GM19328 (cell line): ENCODE measurements around the gene GLRA3.
"Not testable (repeated sequence)": the region's sequence is repeated elsewhere in the genome, so short reads cannot be mapped to it uniquely, and the experiment has no call there.

Experiments used
- ATAC-seq: cut with Tn5 transposase; IDR thresholded peaks from one replicate; pipeline ENCODE4 v1.9.1; 2021; ENCODE audit warnings: mild to moderate bottlenecking, moderate library complexity; ENCODE audit not compliant: unreplicated experiment

The GLRA3 gene

DNA sequence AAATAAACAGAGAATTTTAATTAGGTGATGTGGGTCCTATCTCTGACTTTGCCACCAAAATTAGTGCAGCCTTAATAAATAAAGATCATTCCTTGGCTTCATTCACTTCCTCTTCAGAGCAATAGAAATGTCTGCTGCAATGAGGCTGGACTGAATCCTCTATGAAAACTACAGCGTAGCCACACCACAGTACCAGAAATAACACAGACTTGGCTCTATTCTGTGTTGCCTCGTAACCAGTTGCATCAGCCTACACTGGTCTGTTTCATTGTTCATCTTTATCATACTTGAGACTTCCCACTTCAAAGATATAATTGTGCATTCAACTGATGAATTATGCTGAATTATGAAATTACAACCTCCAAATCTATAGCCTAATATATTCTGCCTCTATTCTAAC lies 15.8 kb downstream of the GLRA3 start:
- ATAC-seq, result no peak

DNA sequence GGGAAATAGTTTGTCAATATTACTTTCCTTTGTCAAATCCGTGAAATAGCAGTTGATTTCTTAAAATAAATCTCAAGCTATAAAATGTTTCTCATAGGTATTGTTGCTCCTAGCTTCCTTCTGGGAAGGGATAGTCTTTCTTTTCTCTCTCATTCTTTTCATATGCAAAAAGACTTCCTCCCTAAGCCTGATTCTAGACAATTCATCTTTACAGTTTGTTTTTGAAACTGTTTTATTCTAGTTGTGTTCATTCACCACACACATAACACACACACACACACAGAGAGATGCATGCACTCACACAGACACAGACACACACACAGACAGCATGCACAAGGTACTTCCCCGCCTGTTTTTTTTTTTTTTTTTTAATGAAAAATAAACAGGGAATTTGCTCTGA lies 18.2 kb downstream of the GLRA3 start:
- no peak for ATAC-seq

DNA sequence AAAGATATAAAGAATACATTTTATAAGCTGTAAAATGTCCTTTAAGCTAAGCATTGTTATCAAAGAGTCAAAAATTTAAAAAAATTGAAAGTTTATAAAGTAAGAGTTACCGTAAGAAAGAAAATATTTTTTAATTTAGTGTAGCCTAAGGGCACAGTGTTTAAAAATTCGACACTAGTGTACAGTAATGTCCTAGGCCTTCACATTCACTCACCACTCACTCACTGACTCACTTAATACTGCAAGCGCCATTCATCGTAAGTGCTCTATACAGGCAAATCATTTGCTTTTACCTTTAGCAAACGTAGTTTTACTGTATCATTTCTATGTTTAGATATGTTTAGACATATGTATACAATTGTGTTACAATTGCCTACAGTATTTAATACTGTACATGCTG lies 20.2 kb downstream of the GLRA3 start:
- ATAC-seq, result no peak

- no peak for ATAC-seq
Observed at GRCh38 chr4:174808119-174808518, 20.9 kb downstream of the GLRA3 start.

DNA sequence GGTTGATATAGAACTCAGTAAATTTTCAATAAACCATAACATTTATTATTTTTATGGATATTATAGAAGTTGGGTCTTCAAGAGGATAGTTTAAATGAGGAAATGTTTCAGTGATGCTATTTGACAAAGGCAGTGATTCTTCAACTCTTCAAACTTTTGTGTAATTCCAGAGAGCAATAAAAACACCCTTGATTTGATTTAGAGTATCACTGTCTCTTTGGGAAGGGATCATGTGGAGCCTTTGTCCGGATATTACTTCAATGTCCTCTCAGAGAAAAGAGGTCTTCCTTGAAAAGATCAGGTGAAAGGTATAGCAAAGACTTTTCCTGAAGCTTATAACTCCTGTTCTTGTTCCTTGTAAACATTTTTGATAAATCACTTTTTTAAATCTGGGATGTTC lies 23.3 kb downstream of the GLRA3 start:
- ATAC-seq, result no peak

DNA sequence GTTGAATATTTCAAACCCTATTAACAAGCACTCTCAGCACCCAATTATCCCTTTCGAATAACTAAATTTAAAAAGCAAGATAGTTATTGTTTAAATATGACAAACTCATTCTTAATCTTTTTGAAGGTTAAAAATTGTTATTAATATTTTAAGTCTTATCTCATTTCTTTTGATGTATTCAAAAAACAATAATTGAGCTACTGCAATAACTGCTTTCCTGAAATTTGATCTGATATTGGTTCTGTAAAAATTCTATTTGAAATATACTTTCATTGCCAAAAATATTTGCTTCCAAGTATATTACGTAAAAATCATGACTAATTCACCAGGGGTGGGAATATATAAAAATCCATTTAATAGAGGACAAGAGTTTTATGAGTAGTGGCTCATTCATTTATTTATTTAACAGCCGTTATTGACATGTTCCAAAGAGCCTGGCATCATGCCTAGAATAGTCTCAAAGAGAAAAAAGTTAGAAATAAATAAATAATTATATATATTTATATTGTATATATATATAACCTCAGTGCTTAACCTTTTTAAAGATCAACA lies 34.4 kb downstream of the GLRA3 start:
- no peak for ATAC-seq

DNA sequence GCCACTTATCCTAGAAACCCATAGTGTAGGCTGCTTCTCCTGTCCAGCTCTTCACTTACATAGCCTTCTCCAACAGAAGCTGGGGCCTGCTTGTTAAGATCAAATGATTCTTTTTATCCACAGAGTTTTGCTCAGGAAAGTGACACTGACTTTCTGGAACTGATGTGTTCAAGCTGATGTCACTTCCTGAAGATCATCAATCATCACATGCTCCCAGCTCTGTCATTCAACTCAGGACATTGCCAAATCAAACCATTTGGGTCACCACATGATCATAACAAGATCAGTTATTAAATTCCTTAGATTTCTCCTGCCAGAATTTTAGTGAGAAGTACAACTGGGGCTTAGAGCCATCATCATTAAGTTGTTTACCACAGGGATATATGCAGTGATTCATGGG lies 39.4 kb downstream of the GLRA3 start:
- ATAC-seq, result no peak

DNA sequence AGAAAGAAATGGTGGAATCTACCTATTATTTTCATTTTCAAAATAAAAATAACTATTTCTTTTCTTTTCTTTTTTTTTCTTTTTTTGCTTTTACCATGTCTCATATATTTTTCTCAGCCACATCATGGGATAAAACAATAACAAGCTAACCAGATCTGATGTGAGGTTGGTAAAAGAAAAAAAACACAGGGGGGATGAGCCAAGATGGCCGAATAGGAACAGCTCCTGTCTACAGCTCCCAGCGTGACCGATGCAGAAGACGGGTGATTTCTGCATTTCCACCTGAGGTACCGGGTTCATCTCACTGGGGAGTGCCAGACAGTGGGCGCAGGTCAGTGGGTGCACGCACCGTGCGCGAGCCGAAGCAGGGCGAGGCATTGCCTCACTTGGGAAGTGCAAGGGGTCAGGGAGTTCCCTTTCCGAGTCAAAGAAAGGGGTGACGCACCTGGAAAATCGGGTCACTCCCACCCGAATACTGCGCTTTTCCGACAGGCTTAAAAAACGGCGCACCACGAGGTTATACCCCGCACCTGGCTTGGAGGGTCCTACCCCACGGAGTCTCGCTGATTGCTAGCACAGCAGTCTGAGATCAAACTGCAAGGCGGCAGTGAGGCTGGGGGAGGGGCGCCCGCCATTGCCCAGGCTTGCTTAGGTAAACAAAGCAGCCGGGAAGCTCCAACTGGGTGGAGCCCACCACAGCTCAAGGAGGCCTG lies 50.6 kb downstream of the GLRA3 start:
- not testable (repeated sequence) for ATAC-seq

DNA sequence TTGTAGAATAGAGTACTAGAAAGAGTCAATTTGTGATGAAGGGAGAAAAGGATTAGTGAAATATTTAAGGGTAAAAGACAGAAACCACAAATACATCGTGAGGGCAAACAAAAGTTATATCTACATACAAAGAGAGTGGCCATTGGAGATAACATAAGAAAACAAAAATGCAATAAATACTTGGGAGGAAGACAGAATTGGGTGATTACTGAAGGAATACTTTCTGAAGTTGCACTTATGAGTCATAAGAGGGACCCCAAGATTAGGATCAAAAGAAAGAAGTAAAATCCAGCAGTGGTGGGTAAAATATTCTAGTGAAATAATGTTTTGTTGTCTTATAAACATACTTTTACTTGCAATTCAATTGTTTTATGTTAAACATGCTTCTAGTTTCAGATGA lies 53.7 kb downstream of the GLRA3 start:
- ATAC-seq, result no peak

GRCh38 chr4:174764105-174764729 lies 64.8 kb downstream of the GLRA3 start:
- ATAC-seq, result no peak

DNA sequence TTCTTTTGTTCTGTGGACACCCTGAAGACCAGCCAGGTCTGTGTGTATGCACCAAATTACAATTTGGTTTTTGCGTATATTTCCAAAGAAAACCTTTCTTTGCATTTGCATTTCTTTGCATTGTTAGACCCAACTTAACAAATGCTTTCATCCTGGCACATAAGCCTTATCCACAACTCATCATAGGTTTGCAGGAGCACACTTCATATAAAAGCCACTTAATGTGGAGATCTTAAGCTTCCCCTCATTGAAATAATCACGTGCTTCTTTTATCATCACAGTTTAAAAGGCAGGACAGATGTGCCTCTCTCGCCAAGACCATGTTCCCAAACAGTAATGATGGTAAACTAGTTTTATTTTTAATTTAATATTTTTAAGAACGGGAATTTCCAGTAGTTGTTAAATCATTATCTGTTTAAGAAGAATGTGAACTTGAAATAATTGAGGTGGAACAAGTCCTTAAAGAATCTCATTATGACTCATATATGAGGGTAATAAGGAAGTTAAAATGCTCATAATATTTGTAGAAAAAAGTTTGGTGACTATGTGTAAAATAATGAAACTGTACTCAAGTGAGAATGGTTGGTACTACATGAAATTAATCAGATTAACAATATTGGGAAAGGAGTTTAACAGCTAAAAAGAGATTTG lies 65.5 kb downstream of the GLRA3 start:
- ATAC-seq, result no peak

DNA sequence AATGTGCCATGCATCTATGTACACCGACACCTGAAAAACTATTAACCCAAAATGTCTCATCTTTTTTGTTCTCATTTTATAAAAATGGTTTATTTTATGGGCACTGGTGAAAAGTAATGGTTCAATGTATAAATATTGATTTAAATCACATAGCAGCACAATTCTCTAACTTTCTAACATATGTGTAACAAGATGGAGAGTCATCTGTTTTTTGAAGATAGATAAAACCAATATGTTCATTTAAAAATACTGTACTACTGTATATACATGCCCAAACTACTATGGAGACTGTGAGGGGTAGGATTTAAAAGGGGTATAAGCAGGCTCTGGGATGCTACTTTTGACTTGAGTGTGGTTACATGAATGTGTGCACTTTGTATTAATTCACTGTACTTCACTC lies 67.6 kb downstream of the GLRA3 start:
- ATAC-seq, result no peak

GRCh38 chr4:174757736-174758135 lies 71.3 kb downstream of the GLRA3 start:
- ATAC-seq, result no peak

GRCh38 chr4:174753021-174753420 lies 76.0 kb downstream of the GLRA3 start:
- ATAC-seq, result no peak

DNA sequence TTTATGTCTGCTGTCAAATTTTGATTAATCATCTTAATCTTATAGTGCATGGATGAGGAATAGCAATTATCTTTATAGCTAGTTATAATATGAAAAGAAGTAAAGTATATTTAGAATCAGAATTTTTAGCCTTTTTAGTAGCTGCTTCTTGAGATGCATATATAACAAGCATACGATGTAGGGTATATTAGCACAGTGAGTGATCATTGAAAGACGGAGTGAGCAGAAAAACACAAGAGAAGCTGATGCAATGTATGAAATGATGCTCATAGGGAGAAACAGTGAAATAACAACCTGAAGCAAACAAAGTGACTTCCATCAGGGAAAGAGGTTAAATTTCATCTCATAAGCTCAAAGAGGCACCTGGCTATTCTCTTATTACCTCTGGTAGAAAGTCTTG lies 77.0 kb downstream of the GLRA3 start:
- ATAC-seq, result no peak

- ATAC-seq, result no peak
Observed at GRCh38 chr4:174749091-174749490, 80.0 kb downstream of the GLRA3 start.

DNA sequence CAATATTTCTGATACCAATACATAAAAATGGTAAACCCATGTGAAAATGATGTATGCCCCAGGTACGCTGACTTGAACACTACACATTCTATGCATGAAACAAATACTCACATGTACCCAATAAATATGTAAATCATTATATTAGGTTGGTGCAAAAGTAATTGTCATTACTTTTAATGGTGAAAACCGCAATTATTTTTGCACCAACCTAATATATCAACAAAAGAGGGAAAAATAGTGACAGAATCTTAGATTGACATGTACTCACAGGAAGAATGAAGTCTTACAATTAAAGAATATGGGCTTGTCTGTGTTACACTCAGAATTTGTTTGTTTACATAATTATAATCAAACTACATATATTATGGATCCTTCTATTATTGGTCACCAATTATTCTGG lies 82.3 kb downstream of the GLRA3 start:
- ATAC-seq, result no peak

- no peak for ATAC-seq
Observed at GRCh38 chr4:174742561-174742960, 86.5 kb downstream of the GLRA3 start.

GRCh38 chr4:174739576-174739975 lies 89.5 kb downstream of the GLRA3 start:
- no peak for ATAC-seq

- ATAC-seq, result no peak
Observed at GRCh38 chr4:174734181-174734580, 94.9 kb downstream of the GLRA3 start.

DNA sequence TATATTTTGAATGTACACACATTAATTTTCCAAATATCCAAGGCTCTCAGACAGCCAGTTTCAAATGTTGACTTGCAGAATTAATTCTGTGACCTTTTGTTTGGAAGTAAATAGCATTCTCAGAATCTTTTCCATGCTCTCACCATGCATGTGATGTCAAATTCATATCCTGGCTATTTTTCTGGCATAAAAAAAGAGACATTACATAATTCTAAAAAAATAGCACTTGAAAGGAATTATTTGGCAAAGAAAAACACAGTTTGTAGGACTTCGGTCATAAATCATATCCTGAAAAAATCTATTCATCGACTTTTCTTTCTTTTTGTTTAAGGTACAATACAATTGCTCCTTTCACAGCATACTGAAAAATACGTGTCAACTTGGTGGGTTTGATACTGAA lies 111.2 kb downstream of the GLRA3 start:
- no peak for ATAC-seq
